KMS-11 (cell line): ENCODE measurements around the gene PRDM5.
A peak's percentile ranks its signal among the peaks of the same experiment; 100 is the strongest.

Source experiments
- H2AFZ ChIP-seq: fragments of 200-600 bp; sonication (generic); 2 replicates; pipeline ENCODE4 v1.6.1; 2016; ENCODE audit warnings: antibody characterized with exemption, mixed run types, low read depth
- H3K27ac ChIP-seq: fragments of 200-600 bp; sonication (generic); 2 replicates; pipeline ENCODE4 v1.6.1; 2016; ENCODE audit warnings: mild to moderate bottlenecking, mixed run types
- H3K27me3 ChIP-seq: fragments of 200-600 bp; sonication (generic); 2 replicates; pipeline ENCODE4 v1.6.1; 2017; ENCODE audit warnings: mild to moderate bottlenecking, low read depth, mixed run types, moderate library complexity; ENCODE audit not compliant: insufficient read depth
- H3K36me3 ChIP-seq: fragments of 200-600 bp; sonication (generic); 2 replicates; pipeline ENCODE4 v1.6.1; 2017; ENCODE audit warnings: mild to moderate bottlenecking, mixed run types; ENCODE audit not compliant: insufficient read depth
- H3K4me1 ChIP-seq: fragments of 200-600 bp; sonication (generic); 2 replicates; pipeline ENCODE4 v1.6.1; 2016; ENCODE audit warnings: mild to moderate bottlenecking, low read depth, mixed run types; ENCODE audit not compliant: poor library complexity, severe bottlenecking
- H3K4me2 ChIP-seq: fragments of 200-600 bp; sonication (generic); 2 replicates; pipeline ENCODE4 v1.7.0; 2016; ENCODE audit warnings: mild to moderate bottlenecking, mixed run types
- H3K4me3 ChIP-seq: fragments of 200-600 bp; sonication (generic); IDR thresholded peaks from 2 replicates; pipeline ENCODE4 v1.6.1; 2017; ENCODE audit warnings: low read depth, low read length, mixed read lengths; ENCODE audit not compliant: insufficient read depth
- H3K79me2 ChIP-seq: fragments of 200-600 bp; sonication (generic); 2 replicates; pipeline ENCODE4 v1.6.1; 2016; ENCODE audit warnings: low read depth, mixed run types; ENCODE audit not compliant: insufficient read depth
- H3K9ac ChIP-seq: fragments of 200-600 bp; sonication (generic); 2 replicates; pipeline ENCODE4 v1.6.1; 2016; ENCODE audit warnings: mild to moderate bottlenecking, mixed run types
- H4K20me1 ChIP-seq: fragments of 200-600 bp; sonication (generic); 2 replicates; pipeline ENCODE4 v1.6.1; 2016; ENCODE audit warnings: mild to moderate bottlenecking, mixed run types; ENCODE audit not compliant: insufficient read depth
- TF ChIP-seq, protein P1 (sequence below): fragments of 200-600 bp; sonication (generic); conservative IDR thresholded peaks from 2 replicates; pipeline ENCODE4 v1.6.1; 2017; ENCODE audit warnings: low read depth, mild to moderate bottlenecking, antibody characterized with exemption, low read length, moderate library complexity, mixed read lengths

PRDM5 gene

DNA sequence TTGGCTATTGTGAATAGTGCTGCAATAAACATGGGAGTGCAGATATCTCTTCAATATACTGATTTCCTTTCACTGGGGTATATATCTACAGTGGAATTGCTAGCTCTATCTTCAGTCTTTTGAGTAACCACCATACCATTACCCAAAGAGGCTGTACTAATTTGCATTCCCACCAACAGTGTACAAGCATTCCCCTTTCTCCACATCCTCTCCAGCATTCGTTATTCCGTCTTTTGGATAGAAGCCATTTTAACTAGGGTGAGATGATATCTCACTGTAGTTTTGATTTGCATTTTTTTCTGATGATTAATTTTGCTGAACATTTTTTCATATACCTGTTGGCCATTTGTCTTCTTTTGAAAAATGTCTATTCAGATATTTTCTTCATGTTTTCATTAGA lies 110.3 kb downstream of the PRDM5 start:
- H3K4me2 ChIP-seq = no peak overlapping the region
- H3K27me3 ChIP-seq = no peaks in the 10 kb centered on the region
- peaks cover 10% of the 10 kb centered on the region for H3K4me1 ChIP-seq
- no peaks in the 10 kb centered on the region for H3K36me3 ChIP-seq
- no peak overlapping the region for H2AFZ ChIP-seq
- TF ChIP-seq, protein P1, sequence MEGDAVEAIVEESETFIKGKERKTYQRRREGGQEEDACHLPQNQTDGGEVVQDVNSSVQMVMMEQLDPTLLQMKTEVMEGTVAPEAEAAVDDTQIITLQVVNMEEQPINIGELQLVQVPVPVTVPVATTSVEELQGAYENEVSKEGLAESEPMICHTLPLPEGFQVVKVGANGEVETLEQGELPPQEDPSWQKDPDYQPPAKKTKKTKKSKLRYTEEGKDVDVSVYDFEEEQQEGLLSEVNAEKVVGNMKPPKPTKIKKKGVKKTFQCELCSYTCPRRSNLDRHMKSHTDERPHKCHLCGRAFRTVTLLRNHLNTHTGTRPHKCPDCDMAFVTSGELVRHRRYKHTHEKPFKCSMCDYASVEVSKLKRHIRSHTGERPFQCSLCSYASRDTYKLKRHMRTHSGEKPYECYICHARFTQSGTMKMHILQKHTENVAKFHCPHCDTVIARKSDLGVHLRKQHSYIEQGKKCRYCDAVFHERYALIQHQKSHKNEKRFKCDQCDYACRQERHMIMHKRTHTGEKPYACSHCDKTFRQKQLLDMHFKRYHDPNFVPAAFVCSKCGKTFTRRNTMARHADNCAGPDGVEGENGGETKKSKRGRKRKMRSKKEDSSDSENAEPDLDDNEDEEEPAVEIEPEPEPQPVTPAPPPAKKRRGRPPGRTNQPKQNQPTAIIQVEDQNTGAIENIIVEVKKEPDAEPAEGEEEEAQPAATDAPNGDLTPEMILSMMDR = no peak
- no peaks in the 10 kb centered on the region for H4K20me1 ChIP-seq
- no peak overlapping the region for H3K4me3 ChIP-seq
- no peaks in the 10 kb centered on the region for H3K79me2 ChIP-seq
- no peak overlapping the region for H3K9ac ChIP-seq
- no peak overlapping the region for H3K27ac ChIP-seq

GRCh38 chr4:120809518-120809917 lies 113.0 kb downstream of the PRDM5 start:
- TF ChIP-seq, protein P1 = peak; percentile 63; the same call in 1 of the 2 replicates
- Histone ChIP-seq H3K9ac (no peak overlapping the region), H3K27ac (no peak overlapping the region), H3K27me3 (no peaks in the 10 kb centered on the region), H3K4me2 (no peak overlapping the region), H3K4me1 (no peaks in the 10 kb centered on the region), H4K20me1 (no peaks in the 10 kb centered on the region), H3K36me3 (no peaks in the 10 kb centered on the region), H2AFZ (no peak overlapping the region), H3K79me2 (no peaks in the 10 kb centered on the region), H3K4me3 (no peak overlapping the region)

- no peaks in the 10 kb centered on the region for H3K4me1 ChIP-seq
- no peak overlapping the region for H3K4me2 ChIP-seq
- TF ChIP-seq, protein P1 = no peak
- H2AFZ ChIP-seq = no peak overlapping the region
- H3K9ac ChIP-seq = no peak overlapping the region
- H3K27me3 ChIP-seq = no peaks in the 10 kb centered on the region
- H4K20me1 ChIP-seq = no peaks in the 10 kb centered on the region
- no peaks in the 10 kb centered on the region for H3K36me3 ChIP-seq
- H3K27ac ChIP-seq = no peak overlapping the region
- no peak overlapping the region for H3K4me3 ChIP-seq
- H3K79me2 ChIP-seq = no peaks in the 10 kb centered on the region
These were observed 113.9 kb downstream of the PRDM5 start for GRCh38 chr4:120808475-120809141.

DNA sequence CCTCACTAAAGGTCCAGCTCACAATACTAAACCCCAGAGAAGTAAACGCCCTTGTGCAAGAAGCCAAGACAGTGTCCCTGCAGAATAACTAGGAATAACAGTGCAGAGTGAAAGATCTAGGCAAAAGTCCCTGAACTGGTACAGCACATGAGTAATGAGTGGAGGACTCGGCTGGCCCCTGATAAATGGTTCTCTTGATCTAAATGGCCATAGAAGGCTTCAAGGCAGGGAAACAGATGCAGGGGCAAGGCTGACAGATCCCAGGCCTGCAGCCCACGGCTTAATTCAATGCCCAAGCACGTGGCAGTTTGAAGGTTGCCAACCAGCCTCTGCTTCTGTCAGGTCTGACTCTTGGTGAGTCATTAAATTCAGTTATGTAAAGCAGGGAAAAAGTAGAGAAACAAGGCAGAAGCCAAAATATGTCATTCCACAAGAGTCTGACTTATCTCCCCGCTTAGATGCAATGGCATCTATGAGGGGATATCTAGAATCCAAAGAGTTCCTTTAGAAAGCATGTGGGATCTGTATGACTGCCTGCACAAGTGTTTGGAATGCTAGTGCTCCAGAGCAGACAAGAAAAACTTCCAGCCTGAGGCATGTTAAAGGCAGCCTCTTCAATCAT lies 121.3 kb downstream of the PRDM5 start:
- no peaks in the 10 kb centered on the region for H3K4me1 ChIP-seq
- no peak overlapping the region for H3K4me3 ChIP-seq
- no peak overlapping the region for H2AFZ ChIP-seq
- no peaks in the 10 kb centered on the region for H3K36me3 ChIP-seq
- TF ChIP-seq, protein P1 = no peak
- H3K27me3 ChIP-seq = no peaks in the 10 kb centered on the region
- no peak overlapping the region for H3K4me2 ChIP-seq
- no peaks in the 10 kb centered on the region for H3K79me2 ChIP-seq
- H4K20me1 ChIP-seq = no peaks in the 10 kb centered on the region
- no peak overlapping the region for H3K27ac ChIP-seq
- no peak overlapping the region for H3K9ac ChIP-seq
